Heart left ventricle (tissue), 13 donors: ENCODE results near the gene TERT.

Source experiments
- CTCF ChIP-seq, 12 donors: fragments of 200-600 bp; sonication (generic) in 4 of 12; IDR thresholded peaks; one replicate each; pipeline versions ENCODE4 v1.5.0 to v1.8.0; 2018 to 2022; ENCODE audit warnings: antibody characterized with exemption in 12 of 12, mild to moderate bottlenecking in 5 of 12
- POLR2A ChIP-seq, 2 donors: fragments of 450-650 bp; IDR thresholded peaks; one replicate each; pipeline ENCODE4 v1.6.1; 2017; ENCODE audit warnings: antibody characterized with exemption in 2 of 2, mild to moderate bottlenecking in 2 of 2, moderate library complexity in 2 of 2
- donor health status: ischemic (EF 13 %, LVEDD 7.1; RV severe dilation, severe dysfunction).
- donor health status: DM: no; HTN: yes; CAD: no.
- donor health status: DM: no; HTN: no; CAD: no.
- donor health status: ischemic (EF 25% LVEDD 6.9; RV normal size, moderate dysfunction).
- donor health status: ischemic (EF 25% LVEDD 5.7; RV mildly dilated, moderate dysfunction).
- donor health status: ischemic (EF 35%, LVEDD 5.7; RV mildly dilated, moderate dysfunction).
- donor health status: nonischemic (EF 11% LVEDD 7.7; RV severe dilation, severe dysfunction).
- donor health status: DM: yes; HTN: yes; CAD: no.
- donor health status: PGD.
- donor health status: ischemic (EF 29% LVEDD 5.4; RV normal size, mild dysfunction).
- donor health status: nonischemic (EF 23%, LVEDD 6.1; RV moderate dilation, normal function).

GRCh38 chr5:1224631-1225030 lies 70.2 kb downstream of the TERT start:
- no peak for TF ChIP-seq POLR2A (IDR thresholded peaks at IDR 0.05)
- TF ChIP-seq CTCF (IDR thresholded peaks at IDR 0.05), result no peak
